WTC11 (cell line): Measurements from ENCODE around the gene BCAR3. TPM values are rescaled to one million over a fixed set of nuclear protein-coding genes. Genes with fewer than 3 reads are reported as not detected.

Experiments used
- ATAC-seq: fragments of 200-7000 bp; cut with Tn5 transposase; 2 replicates; pipeline ENCODE4 v1.10.0; 2021; ENCODE audit warnings: mild to moderate bottlenecking, moderate library complexity
- CTCF ChIA-PET: fragments of 300-600 bp; sonication (Branson Sonifier 250); formaldehyde crosslinking; loops from one replicate; lab custom pipeline; 2021; ENCODE audit warnings: antibody characterized with exemption; lab: Charles Lee
- POLR2A ChIA-PET: fragments of 350-600 bp; sonication (Branson Sonifier 250); formaldehyde crosslinking; loops from one replicate; lab custom pipeline; 2021; ENCODE audit warnings: antibody characterized with exemption; lab: Charles Lee
- DNase-seq: peaks from one replicate; pipeline ENCODE4 v3.0.0; 2021; ENCODE audit warnings: low spot score
- H3K27ac Mint-ChIP-seq: 2 replicates; pipeline ENCODE4 v1.8.0; 2021; ENCODE audit warnings: mixed read lengths
- H3K27me3 Mint-ChIP-seq: 2 replicates; pipeline ENCODE4 v1.8.0; 2021; ENCODE audit warnings: low read depth, mild to moderate bottlenecking, moderate library complexity, mixed read lengths
- H3K36me3 Mint-ChIP-seq: 2 replicates; pipeline ENCODE4 v1.8.0; 2021; ENCODE audit warnings: mixed read lengths
- H3K4me1 Mint-ChIP-seq: 2 replicates; pipeline ENCODE4 v1.8.0; 2022; ENCODE audit warnings: mixed read lengths
- H3K4me3 Mint-ChIP-seq: 2 replicates; pipeline ENCODE4 v1.8.0; 2021; ENCODE audit warnings: mild to moderate bottlenecking, moderate library complexity, mixed read lengths
- H3K9me3 Mint-ChIP-seq: 2 replicates; pipeline ENCODE4 v1.8.0; 2021; ENCODE audit warnings: mixed read lengths
- ATF3 ChIP-seq: sonication (generic); formaldehyde crosslinking; conservative IDR thresholded peaks from 2 replicates; pipeline ENCODE4 v1.8.1; 2022; ENCODE audit warnings: mild to moderate bottlenecking, missing genetic modification reagents
- CREB1 ChIP-seq: sonication (generic); formaldehyde crosslinking; IDR thresholded peaks from 2 replicates; pipeline ENCODE4 v1.8.0; 2023; ENCODE audit warnings: mild to moderate bottlenecking, missing genetic modification reagents
- CREM ChIP-seq: sonication (generic); formaldehyde crosslinking; IDR thresholded peaks from 2 replicates; pipeline ENCODE4 v1.8.1; 2022; ENCODE audit warnings: mild to moderate bottlenecking, missing genetic modification reagents, moderate library complexity
- ELF4 ChIP-seq: sonication (generic); formaldehyde crosslinking; IDR thresholded peaks from 2 replicates; pipeline ENCODE4 v1.8.1; 2022; ENCODE audit warnings: low read depth, mild to moderate bottlenecking, moderate library complexity, missing genetic modification reagents
- ESRRA ChIP-seq: sonication (generic); formaldehyde crosslinking; IDR thresholded peaks from 2 replicates; pipeline ENCODE4 v1.8.1; 2022; ENCODE audit warnings: mild to moderate bottlenecking, missing genetic modification reagents, borderline replicate concordance
- FOXP4 ChIP-seq: sonication (generic); formaldehyde crosslinking; IDR thresholded peaks from 2 replicates; pipeline ENCODE4 v1.8.0; 2022; ENCODE audit warnings: mild to moderate bottlenecking, missing genetic modification reagents
- GABPB1 ChIP-seq: sonication (generic); formaldehyde crosslinking; IDR thresholded peaks from 2 replicates; pipeline ENCODE4 v1.8.1; 2023; ENCODE audit warnings: mild to moderate bottlenecking, missing genetic modification reagents
- IRF1 ChIP-seq: sonication (generic); formaldehyde crosslinking; IDR thresholded peaks from 2 replicates; pipeline ENCODE4 v1.8.0; 2023; ENCODE audit warnings: missing genetic modification reagents
- IRF2 ChIP-seq: sonication (generic); formaldehyde crosslinking; IDR thresholded peaks from 2 replicates; pipeline ENCODE4 v1.8.0; 2022; ENCODE audit warnings: low read depth, missing genetic modification reagents, borderline replicate concordance
- MYBL2 ChIP-seq: sonication (generic); formaldehyde crosslinking; IDR thresholded peaks from 2 replicates; pipeline ENCODE4 v1.8.1; 2023; ENCODE audit warnings: mild to moderate bottlenecking, moderate library complexity, missing genetic modification reagents
- NFATC4 ChIP-seq: fragments of 250-450 bp; sonication (Bioruptor Pico); IDR thresholded peaks from 2 replicates; pipeline ENCODE4 v1.9.0; 2021; ENCODE audit warnings: mild to moderate bottlenecking
- NR2C2 ChIP-seq: sonication (generic); formaldehyde crosslinking; IDR thresholded peaks from 2 replicates; pipeline ENCODE4 v1.8.0; 2022; ENCODE audit warnings: mild to moderate bottlenecking, missing genetic modification reagents
- TEAD4 ChIP-seq: sonication (generic); formaldehyde crosslinking; IDR thresholded peaks from 2 replicates; pipeline ENCODE4 v1.8.0; 2022; ENCODE audit warnings: mild to moderate bottlenecking, missing genetic modification reagents
- ZBTB21 ChIP-seq: sonication (generic); formaldehyde crosslinking; IDR thresholded peaks from 2 replicates; pipeline ENCODE4 v1.8.1; 2023; ENCODE audit warnings: mild to moderate bottlenecking, missing genetic modification reagents, borderline replicate concordance
- ZBTB43 ChIP-seq: sonication (generic); formaldehyde crosslinking; IDR thresholded peaks from 2 replicates; pipeline ENCODE4 v1.8.1; 2023; ENCODE audit warnings: mild to moderate bottlenecking, missing genetic modification reagents
- ZNF396 ChIP-seq: fragments of 250-450 bp; sonication (Bioruptor Pico); IDR thresholded peaks from 2 replicates; pipeline ENCODE4 v1.8.0; 2021; ENCODE audit warnings: mild to moderate bottlenecking, moderate library complexity, borderline replicate concordance
- total RNA-seq: library from RNA; stranded (reverse); gene quantifications from 3 replicates; pipeline ENCODE4 v1.2.3, GENCODE V29; 2021

The BCAR3 gene
- total RNA-seq, 1 experiment from 2014 or later, result 14.8 TPM

- no peak for TF ChIP-seq ZBTB43 (CRISPR knock-in tag)
Observed at GRCh38 chr1:93692026-93692425, 10.4 kb upstream of the BCAR3 start (continued).

GRCh38 chr1:93690921-93691789 is 9.5 kb upstream of the BCAR3 start:
- TF ChIP-seq TEAD4, result no peak
- no peak for TF ChIP-seq ESRRA (CRISPR knock-in tag)
- ATAC-seq (peak; percentile 58), DNase-seq (peak; percentile 25)

GRCh38 chr1:93690341-93690740 is 8.7 kb upstream of the BCAR3 start:
- no peak overlapping the region for H3K4me3 Mint-ChIP-seq
- TF ChIP-seq CREB1 (CRISPR knock-in tag) (no peak), IRF2 (CRISPR knock-in tag) (no peak), ZBTB43 (CRISPR knock-in tag) (no peak), ATF3 (CRISPR knock-in tag) (no peak), FOXP4 (CRISPR knock-in tag) (no peak)
- no peaks in the 10 kb centered on the region for H3K9me3 Mint-ChIP-seq
- ChIA-PET CTCF (interaction anchor here (0.9 to 1.6 kb wide), 3 partner anchors 61 to 154 kb away, joined by 3 to 7 read pairs (median 3); no protein-coding TSS in a partner anchor), POLR2A (no interaction called here)
- ATAC-seq (no peak), DNase-seq (no peak)
- H3K36me3 Mint-ChIP-seq, result no peaks in the 10 kb centered on the region
- no peaks in the 10 kb centered on the region for H3K27me3 Mint-ChIP-seq
- H3K27ac Mint-ChIP-seq, result no peak overlapping the region
- peaks cover 27% of the 10 kb centered on the region for H3K4me1 Mint-ChIP-seq

More at GRCh38 chr1:93690921-93691789, 9.5 kb upstream of the BCAR3 start:
- no peaks in the 10 kb centered on the region for H3K27me3 Mint-ChIP-seq
- no peaks in the 10 kb centered on the region for H3K36me3 Mint-ChIP-seq
- ChIA-PET POLR2A (no interaction called here), CTCF (interaction anchor here (0.7 to 2.1 kb wide), 4 partner anchors 12 to 123 kb away, joined by 3 to 13 read pairs (median 3); no protein-coding TSS in a partner anchor)
- H3K9me3 Mint-ChIP-seq, result no peaks in the 10 kb centered on the region
- peaks cover 27% of the 10 kb centered on the region for H3K4me1 Mint-ChIP-seq
- H3K4me3 Mint-ChIP-seq, result no peak overlapping the region
- H3K27ac Mint-ChIP-seq, result no peak overlapping the region

GRCh38 chr1:93689521-93690223 is 8.0 kb upstream of the BCAR3 start:
- Mint-ChIP-seq H3K9me3 (no peaks in the 10 kb centered on the region), H3K4me3 (no peak overlapping the region), H3K4me1 (peaks cover 27% of the 10 kb centered on the region), H3K27me3 (no peaks in the 10 kb centered on the region), H3K36me3 (no peaks in the 10 kb centered on the region), H3K27ac (no peak overlapping the region; the same call in 1 of the 2 replicates)
- DNase-seq, result no peak
- POLR2A ChIA-PET, result no interaction called here
- TF ChIP-seq NFATC4 (CRISPR knock-in tag) (no peak), ZBTB21 (CRISPR knock-in tag) (no peak), GABPB1 (no peak), ZNF396 (CRISPR knock-in tag) (no peak), ELF4 (CRISPR knock-in tag) (no peak), NR2C2 (CRISPR knock-in tag) (no peak), MYBL2 (CRISPR knock-in tag) (no peak), ZBTB43 (CRISPR knock-in tag) (no peak), IRF1 (no peak), CREM (CRISPR knock-in tag) (no peak)
- ATAC-seq, result no peak
- CTCF ChIA-PET, result interaction anchor here (0.9 to 2.4 kb wide), 3 partner anchors 125 to 154 kb away, joined by 3 to 11 read pairs (median 7); no protein-coding TSS in a partner anchor
